SU-DHL-6 (cell line): Measurements from ENCODE around the gene PAQR6.

ENCODE experiments used
- CTCF ChIP-seq: fragments of 200-600 bp; sonication (generic); IDR thresholded peaks from one replicate; pipeline ENCODE4 v1.5.1; 2017; ENCODE audit warnings: antibody characterized with exemption, mild to moderate bottlenecking, low read length, moderate library complexity; ENCODE audit not compliant: insufficient read depth, poor library complexity, severe bottlenecking
- EZH2phosphoT487 ChIP-seq: fragments of 200-600 bp; sonication (generic), shearing (Covaris generic); conservative IDR thresholded peaks from 2 replicates; pipeline ENCODE4 v1.6.1; 2018; ENCODE audit warnings: mild to moderate bottlenecking, antibody characterized with exemption, low read length, moderate library complexity, mixed read lengths

- no peak for TF ChIP-seq CTCF
- TF ChIP-seq EZH2phosphoT487 = no peak
These were observed 3.7 kb downstream of the PAQR6 start for GRCh38 chr1:156244126-156244525.
